Urothelium cell line (cell line): ENCODE measurements around the gene CDH4.
"Not testable (repeated sequence)": the region's sequence is repeated elsewhere in the genome, so short reads cannot be mapped to it uniquely, and the experiment has no call there.

Experiments
- DNase-seq: peaks from one replicate; pipeline ENCODE4 v3.0.0; 2011; ENCODE audit warnings: low spot score, mixed read lengths
- FAIRE-seq: peaks from 2 replicates; lab custom pipeline; 2011; peaks lifted over from hg19 to GRCh38; lab: Jason Lieb, UNC

The CDH4 gene

GRCh38 chr20:61449916-61450315 lies 197.9 kb downstream of the CDH4 start:
- DNase-seq (no peak), FAIRE-seq (no peak)

DNA sequence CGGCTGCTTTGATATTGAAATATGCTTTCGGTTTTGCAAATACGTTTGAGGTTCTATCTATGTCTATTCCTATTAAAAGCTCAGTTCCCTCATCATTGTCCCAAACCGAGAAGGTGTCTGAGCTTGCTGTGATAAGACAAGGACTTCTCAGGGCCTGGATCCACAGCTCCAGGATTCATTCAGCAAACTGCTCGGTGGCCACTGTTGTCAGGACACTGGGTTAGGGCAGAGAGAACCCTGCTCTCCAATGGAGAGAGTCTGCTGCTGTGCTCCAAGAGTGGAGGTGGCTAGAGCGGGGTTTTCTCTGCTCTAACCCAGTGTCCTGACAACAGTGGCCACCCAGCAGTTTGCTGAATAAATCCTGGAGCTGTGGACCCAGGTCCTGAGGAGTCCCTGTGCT lies 198.5 kb downstream of the CDH4 start:
- no peak for DNase-seq
- FAIRE-seq: no peak

GRCh38 chr20:61451009-61451408 lies 198.9 kb downstream of the CDH4 start:
- DNase-seq: no peak

DNA sequence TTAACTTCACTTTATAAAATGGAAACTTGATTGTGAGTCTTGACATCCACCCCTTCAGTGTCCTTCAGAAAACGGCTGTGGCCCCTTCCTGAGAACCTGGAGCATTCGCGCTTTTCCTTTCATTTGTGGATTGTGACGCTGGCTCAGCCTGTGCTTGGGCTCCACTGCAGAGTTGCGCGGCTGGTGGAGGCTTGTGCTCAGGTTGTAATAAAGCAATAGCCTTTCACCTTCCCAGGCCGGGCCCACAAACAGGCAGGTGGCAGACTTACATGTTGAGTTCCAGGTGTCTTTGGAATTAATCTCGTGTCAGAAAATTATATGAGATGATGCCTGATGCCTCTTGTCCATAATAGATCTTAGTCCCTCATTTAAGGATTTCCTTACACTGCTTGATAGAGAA lies 199.9 kb downstream of the CDH4 start:
- FAIRE-seq (no peak), DNase-seq (no peak)

More at GRCh38 chr20:61451009-61451408, 198.9 kb downstream of the CDH4 start:
- FAIRE-seq: no peak

DNA sequence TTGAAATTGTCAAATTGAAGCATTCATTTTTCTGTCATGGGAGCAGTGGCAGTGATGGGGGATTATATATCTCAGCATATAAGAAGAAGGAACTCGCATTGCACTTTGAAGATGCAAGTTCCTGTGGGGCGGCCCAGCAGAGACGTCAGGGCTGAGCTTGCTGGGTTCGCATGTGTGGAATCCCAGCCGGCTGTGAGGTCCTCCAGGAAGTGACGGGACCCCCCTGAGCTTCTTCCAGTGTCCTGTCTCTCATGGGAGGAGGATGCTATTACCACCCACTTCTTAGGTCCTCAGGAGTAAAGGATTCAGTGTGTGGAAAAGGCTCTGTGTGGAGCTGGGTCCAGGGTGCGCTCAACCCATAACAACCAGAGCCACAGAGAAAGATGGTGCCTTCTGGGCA lies 201.2 kb downstream of the CDH4 start:
- FAIRE-seq: no peak
- DNase-seq: no peak

GRCh38 chr20:61453623-61454022 lies 201.6 kb downstream of the CDH4 start:
- DNase-seq, FAIRE-seq: not testable (repeated sequence)

- no peak for DNase-seq
- no peak for FAIRE-seq
Measured at GRCh38 chr20:61454053-61454452, 202.0 kb downstream of the CDH4 start.

GRCh38 chr20:61455508-61456215 lies 203.6 kb downstream of the CDH4 start:
- DNase-seq (no peak), FAIRE-seq (no peak)

DNA sequence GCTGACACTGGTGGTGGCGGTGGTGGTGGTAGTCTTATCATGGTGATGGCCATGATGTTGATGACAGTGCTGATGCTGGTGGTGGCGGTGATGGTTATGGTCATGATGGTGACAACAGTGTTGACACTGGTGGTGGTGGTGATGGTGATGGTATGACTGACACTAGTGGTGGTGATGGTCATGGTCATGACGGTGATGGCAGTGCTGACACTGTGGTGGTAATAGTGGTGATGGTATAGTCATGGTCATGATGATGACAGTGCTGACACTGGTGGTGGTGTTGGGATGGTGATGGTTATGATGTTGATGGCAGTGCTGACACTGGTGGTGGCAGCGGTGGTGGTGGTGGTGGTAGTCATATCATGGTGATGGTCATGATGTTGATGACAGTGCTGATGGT lies 205.7 kb downstream of the CDH4 start:
- FAIRE-seq (peak; percentile 100), DNase-seq (no peak)

DNA sequence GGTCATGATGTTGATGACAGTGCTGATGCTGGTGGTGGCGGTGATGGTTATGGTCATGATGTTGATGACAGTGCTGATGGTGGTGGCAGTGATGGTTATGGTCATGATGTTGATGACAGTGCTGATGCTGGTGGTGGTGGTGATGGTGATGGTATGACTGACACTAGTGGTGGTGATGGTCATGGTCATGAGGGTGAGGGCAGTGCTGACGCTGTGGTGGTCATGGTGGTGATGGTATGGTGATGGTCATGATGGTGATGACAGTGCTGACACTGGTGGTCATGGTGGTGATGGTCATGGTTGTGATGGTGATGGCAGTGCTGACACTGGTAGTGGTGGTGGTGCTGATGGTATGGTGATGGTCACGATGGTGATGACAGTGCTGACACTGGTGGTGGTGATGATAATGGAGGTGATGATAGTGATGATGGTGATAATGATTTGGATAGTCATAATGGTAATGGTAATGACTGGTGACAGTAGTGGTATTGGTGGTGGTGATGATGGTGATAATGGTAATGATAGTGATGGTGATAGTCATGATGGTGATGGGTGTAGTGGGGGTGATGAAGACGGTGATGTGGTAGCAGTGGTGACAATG lies 206.2 kb downstream of the CDH4 start:
- no peak for FAIRE-seq
- no peak for DNase-seq

DNA sequence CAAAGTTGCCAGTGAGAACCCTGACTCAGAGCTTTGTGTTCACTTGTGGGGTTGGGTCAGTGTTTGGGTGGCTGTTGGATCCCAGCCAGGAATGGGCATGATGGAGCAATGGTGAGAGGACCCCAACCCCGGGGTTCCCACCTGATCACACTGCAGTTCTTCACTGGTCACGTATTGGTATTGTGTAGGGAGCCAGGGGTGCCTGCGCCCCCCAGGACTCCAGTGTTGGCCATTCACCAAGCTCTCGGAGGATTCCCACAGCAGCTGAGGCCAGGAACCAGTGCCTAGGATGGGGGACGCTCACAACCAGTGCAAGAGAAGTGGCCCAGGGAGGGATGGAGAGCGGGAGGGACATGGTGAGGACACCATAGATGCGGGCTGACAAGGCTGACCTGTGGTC lies 207.2 kb downstream of the CDH4 start:
- no peak for FAIRE-seq

GRCh38 chr20:61459705-61460104 lies 207.6 kb downstream of the CDH4 start:
- DNase-seq (no peak), FAIRE-seq (no peak)

More for the DNA sequence above, 207.2 kb downstream of the CDH4 start:
- DNase-seq: no peak

- DNase-seq: no peak
- no peak for FAIRE-seq
Measured at GRCh38 chr20:61460261-61461052, 208.4 kb downstream of the CDH4 start.

- FAIRE-seq (no peak), DNase-seq (no peak)
Measured at GRCh38 chr20:61461461-61461860, 209.4 kb downstream of the CDH4 start.

DNA sequence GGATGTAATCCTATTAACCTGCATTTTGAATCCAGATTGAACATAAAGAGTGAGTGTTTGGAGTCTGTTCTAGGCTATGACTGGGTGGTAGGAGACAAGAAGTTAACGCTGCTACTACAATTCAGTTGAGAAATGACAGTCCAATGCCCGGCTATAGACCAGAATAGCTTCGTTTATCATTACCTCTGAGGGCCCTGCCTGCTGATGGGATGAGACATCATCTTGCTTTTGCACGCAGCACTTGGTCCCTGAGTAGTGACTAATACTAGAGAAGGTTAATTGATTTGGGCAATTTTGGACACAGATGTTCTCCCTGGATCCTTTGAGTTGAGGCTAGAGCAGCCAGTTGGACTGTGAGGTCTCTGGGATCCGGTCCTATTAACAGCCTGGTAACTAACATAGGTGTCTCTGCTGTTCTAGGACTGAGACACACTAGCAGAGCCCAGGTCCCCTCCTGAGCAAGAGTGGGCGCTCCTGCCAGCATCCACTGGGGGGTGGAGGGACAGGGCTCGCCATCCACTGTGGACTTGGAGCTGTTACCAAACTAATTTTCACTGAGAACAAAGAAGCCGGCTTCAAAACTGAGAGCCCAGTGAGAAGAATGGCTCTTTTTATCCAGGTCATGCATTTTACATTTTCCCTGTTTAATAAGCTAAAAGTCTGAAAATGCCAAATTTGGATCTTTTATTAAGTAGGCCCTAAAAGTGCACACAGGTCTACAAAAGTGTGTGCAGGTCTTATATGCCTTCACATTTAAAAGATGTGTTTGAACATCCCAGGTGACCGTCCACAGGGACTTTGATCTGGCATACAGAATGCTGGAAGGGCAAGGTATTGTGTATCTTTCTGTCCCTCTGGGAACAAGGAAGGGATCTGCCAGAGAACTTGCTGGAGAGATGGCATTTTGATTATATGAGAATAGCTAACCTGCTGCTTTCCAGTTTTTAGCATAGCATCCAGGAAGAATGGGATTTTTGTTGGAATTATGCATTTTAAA lies 212.5 kb downstream of the CDH4 start:
- no peak for FAIRE-seq

DNA sequence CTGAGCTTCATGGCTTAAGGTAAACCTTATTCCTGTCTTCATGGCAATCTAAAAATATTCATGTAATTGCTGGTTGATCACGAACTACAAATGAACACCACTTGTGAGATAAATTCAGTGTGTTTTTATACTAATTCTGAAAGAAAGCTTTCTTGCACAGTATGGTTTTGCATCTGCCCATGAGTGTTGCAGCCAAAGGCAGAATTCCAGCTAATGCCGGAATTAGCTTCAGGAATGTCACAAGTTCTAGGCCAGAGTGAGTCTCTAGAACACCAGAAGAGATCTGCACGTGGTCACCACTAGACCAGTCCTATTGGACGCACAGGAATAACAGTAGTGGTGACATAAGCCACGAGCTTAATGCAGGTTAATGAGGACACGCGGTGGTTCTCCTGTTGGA lies 223.7 kb downstream of the CDH4 start:
- FAIRE-seq (no peak), DNase-seq (no peak)

More for the DNA sequence above, 212.5 kb downstream of the CDH4 start:
- DNase-seq: no peak

DNA sequence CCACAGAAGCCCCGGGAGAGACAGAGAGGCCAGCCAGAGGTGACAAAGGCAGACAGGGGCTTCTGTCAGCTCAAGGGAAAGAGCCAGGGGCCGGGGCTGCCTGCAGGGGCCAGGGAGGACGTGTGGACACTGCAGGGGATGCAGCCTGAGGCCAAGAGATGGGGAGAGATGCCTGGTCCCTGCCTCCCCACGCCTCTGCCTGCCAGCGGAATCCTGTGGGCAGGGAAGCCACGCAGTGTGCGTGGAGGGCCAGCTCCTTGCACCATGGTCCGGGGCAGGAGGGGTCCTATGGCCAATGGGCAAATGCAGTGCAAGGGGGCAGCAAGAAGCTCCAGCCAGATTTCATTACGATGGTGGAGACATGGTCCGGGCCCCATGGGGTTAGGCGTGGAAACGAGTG lies 224.9 kb downstream of the CDH4 start:
- DNase-seq: no peak
- no peak for FAIRE-seq

DNA sequence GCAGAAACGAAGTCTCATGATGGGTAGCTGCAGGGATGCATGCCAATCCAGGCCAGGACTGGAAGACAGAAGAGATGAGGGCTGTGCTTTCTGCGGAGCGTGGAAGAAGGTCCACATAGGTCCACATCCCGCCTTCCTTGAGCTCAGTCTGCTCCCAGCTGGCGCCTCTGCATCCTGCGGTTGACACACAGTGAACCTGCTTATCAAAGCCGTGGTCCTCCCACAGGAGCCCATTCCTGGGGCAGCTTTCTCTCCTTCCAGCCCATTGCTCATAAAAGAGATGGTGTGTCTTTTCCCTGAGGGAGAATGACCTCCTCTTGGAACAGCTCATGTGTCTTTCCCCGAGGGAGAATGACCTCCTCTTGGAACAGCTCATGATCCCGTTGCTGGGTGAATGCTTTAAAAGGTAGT lies 225.4 kb downstream of the CDH4 start:
- FAIRE-seq (no peak), DNase-seq (no peak)

GRCh38 chr20:61478094-61478493 lies 226.0 kb downstream of the CDH4 start:
- DNase-seq: no peak
- FAIRE-seq: no peak

DNA sequence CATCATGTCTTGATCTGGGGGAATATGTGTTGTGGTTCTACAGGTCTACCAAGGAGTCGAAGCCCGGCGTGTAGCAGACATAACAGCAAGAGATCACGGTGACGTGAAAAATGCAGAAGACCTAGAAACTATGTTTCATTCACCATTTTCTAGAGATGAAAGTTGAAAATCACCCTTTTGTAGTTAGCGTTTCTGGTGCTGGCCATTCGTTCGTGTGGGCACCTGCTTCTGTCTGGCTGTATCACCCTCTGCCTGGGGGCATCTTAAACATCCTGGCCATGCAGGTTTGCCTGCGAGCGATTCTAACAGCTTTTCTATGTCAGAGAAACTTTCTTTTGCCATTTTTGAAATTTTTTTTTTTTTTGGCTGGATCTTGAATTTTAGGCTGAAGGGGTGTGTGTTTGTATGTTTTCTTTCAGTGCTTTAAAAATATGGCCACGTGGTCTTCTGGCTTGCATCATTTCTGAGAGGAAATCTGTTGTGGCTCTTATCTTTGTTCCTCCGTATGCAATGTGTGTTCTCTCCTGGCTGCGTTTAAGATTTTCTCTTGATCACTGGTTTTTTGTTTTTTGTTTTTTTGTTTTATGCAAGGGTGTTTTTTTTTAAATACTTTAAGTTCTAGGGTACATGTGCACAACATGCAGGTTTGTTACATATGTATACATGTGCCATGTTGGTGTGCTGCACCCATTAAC lies 226.7 kb downstream of the CDH4 start:
- DNase-seq (no peak), FAIRE-seq (no peak)
